Neural cell (in vitro differentiated cells): ENCODE results near the gene CDC6.
"Not testable (repeated sequence)": the region's sequence is repeated elsewhere in the genome, so short reads cannot be mapped to it uniquely, and the experiment has no call there.

Experiments used
- POLR2AphosphoS5 ChIP-seq: IDR thresholded peaks from 2 replicates; pipeline ENCODE4 v1.6.1; 2012
- TAF1 ChIP-seq: IDR thresholded peaks from 2 replicates; pipeline ENCODE4 v1.6.1; 2012; ENCODE audit warnings: low read depth
- TF ChIP-seq, protein P1 (sequence below): fragments of 450-650 bp; IDR thresholded peaks from 2 replicates; pipeline ENCODE4 v1.5.1; 2014; ENCODE audit warnings: antibody characterized with exemption, mild to moderate bottlenecking, moderate library complexity; ENCODE audit not compliant: poor library complexity, severe bottlenecking

DNA sequence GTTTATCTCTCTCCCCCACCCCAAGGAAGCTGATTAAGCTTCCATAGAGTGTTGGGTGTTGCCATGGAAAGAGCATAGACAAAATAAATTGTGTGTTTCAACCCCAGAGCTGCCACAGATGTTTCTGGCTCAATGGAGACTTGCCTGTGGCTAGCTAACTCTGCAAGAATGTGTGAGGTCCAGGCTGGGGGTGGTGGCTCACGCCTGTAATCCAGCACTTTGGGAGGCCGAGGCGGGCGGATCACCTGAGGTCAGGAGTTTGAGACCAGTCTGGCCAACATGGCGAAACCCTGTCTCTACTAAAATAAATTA lies 16.8 kb downstream of the CDC6 start:
- TF ChIP-seq, protein P1, sequence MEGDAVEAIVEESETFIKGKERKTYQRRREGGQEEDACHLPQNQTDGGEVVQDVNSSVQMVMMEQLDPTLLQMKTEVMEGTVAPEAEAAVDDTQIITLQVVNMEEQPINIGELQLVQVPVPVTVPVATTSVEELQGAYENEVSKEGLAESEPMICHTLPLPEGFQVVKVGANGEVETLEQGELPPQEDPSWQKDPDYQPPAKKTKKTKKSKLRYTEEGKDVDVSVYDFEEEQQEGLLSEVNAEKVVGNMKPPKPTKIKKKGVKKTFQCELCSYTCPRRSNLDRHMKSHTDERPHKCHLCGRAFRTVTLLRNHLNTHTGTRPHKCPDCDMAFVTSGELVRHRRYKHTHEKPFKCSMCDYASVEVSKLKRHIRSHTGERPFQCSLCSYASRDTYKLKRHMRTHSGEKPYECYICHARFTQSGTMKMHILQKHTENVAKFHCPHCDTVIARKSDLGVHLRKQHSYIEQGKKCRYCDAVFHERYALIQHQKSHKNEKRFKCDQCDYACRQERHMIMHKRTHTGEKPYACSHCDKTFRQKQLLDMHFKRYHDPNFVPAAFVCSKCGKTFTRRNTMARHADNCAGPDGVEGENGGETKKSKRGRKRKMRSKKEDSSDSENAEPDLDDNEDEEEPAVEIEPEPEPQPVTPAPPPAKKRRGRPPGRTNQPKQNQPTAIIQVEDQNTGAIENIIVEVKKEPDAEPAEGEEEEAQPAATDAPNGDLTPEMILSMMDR = not testable (repeated sequence)
- not testable (repeated sequence) for TF ChIP-seq TAF1, POLR2AphosphoS5
